ENCODE data around the gene ZNF613.
A peak's percentile ranks its signal among the peaks of the same experiment; 100 is the strongest.
"Not testable (repeated sequence)": the region's sequence is repeated elsewhere in the genome, so short reads cannot be mapped to it uniquely, and the experiment has no call there.

Gene ZNF613

GRCh38 chr19:51926784-51927741, at the start of gene ZNF613:
ZNF613 (plus strand) TSS chr19:51927472; CDS start chr19:51936221, 8,749 bp downstream.
- peak; percentile 96 for DNase-seq

- no peak for DNase-seq
Observed at GRCh38 chr19:51882518-51882917, 44.8 kb upstream of the ZNF613 start.

- DNase-seq = no peak
Observed at GRCh38 chr19:51884713-51885112, 42.6 kb upstream of the ZNF613 start.

GRCh38 chr19:51887522-51888498, 39.5 kb upstream of the ZNF613 start, which contains the start of gene ZNF577:
ZNF577 (minus strand) TSS chr19:51887951; CDS start chr19:51880382, 7,569 bp downstream.
- DNase-seq = peak; percentile 91

- DNase-seq = no peak
Observed at GRCh38 chr19:51889934-51890333, 37.3 kb upstream of the ZNF613 start.

- DNase-seq = no peak
Observed at GRCh38 chr19:51891193-51891747, 36.0 kb upstream of the ZNF613 start.

GRCh38 chr19:51901860-51902259, 25.4 kb upstream of the ZNF613 start:
- no peak for DNase-seq

- no peak for DNase-seq
Observed at GRCh38 chr19:51903192-51903591, 24.1 kb upstream of the ZNF613 start.

GRCh38 chr19:51904331-51905165, 22.7 kb upstream of the ZNF613 start, which contains the start of gene ZNF649:
ZNF649 (minus strand) TSS chr19:51905017; CDS start chr19:51900107, 4,910 bp downstream.
- DNase-seq = peak; percentile 84

GRCh38 chr19:51905206-51905605, 22.1 kb upstream of the ZNF613 start:
- DNase-seq = no peak

GRCh38 chr19:51905639-51906038, 21.6 kb upstream of the ZNF613 start:
- DNase-seq = not testable (repeated sequence)

- DNase-seq = not testable (repeated sequence)
Observed at GRCh38 chr19:51906108-51906507, 21.2 kb upstream of the ZNF613 start.

GRCh38 chr19:51907981-51908380, 19.3 kb upstream of the ZNF613 start:
- not testable (repeated sequence) for DNase-seq

GRCh38 chr19:51915324-51915867, 11.9 kb upstream of the ZNF613 start:
- no peak for DNase-seq

GRCh38 chr19:51916167-51916566, 11.1 kb upstream of the ZNF613 start:
- no peak for DNase-seq

- DNase-seq = no peak
Observed at GRCh38 chr19:51919606-51920005, 7.7 kb upstream of the ZNF613 start.

GRCh38 chr19:51921949-51922348, 5.3 kb upstream of the ZNF613 start:
- DNase-seq = no peak

- no peak for DNase-seq
Observed at GRCh38 chr19:51926426-51926783, 867 bp upstream of the ZNF613 start.

- no peak for DNase-seq
Observed at GRCh38 chr19:51927859-51928258, 587 bp downstream of the ZNF613 start.

GRCh38 chr19:51931921-51932320, 4.6 kb downstream of the ZNF613 start:
- no peak for DNase-seq

- DNase-seq = no peak
Observed at GRCh38 chr19:51938936-51939335, 11.7 kb downstream of the ZNF613 start.

All from NCI-H748 treated with DMSO at 0.1 percent for 48 hours (cell line).